ENCODE results near the gene ZNF92. TPM values are rescaled to one million over a fixed set of nuclear protein-coding genes. Genes with fewer than 3 reads are reported as not detected.
"Not testable (repeated sequence)": the region's sequence is repeated elsewhere in the genome, so short reads cannot be mapped to it uniquely, and the experiment has no call there.

ZNF92 gene
- total RNA-seq, 1 donor from 2014 or later, result 4.0 TPM

GRCh38 chr7:65444899-65445823 is 71.5 kb downstream of the ZNF92 start:
- H3K9me3 ChIP-seq, result no peaks in the 10 kb centered on the region
- H3K36me3 ChIP-seq, result no peaks in the 10 kb centered on the region
- TF ChIP-seq CTCF (IDR thresholded peaks at IDR 0.05), result no peak
- no peak overlapping the region for H3K27ac ChIP-seq
- intact Hi-C loops (cut with DNase I), result no loop called here
- H3K27me3 ChIP-seq, result no peaks in the 10 kb centered on the region
- no peak overlapping the region for H3K4me3 ChIP-seq
- DNase-seq (ENCODE audit: low spot score in 2 of 2), result no peak
- H3K4me1 ChIP-seq, result no peaks in the 10 kb centered on the region

GRCh38 chr7:65447041-65447440 is 73.4 kb downstream of the ZNF92 start:
- intact Hi-C loops (cut with DNase I), result not testable (repeated sequence)

GRCh38 chr7:65448816-65449504 is 75.3 kb downstream of the ZNF92 start:
- intact Hi-C loops (cut with DNase I), result no loop called here
- no peak for DNase-seq (ENCODE audit: low spot score in 2 of 2)
- no peak for TF ChIP-seq CTCF (IDR thresholded peaks at IDR 0.05)

More at GRCh38 chr7:65447041-65447440, 73.4 kb downstream of the ZNF92 start:
- not testable (repeated sequence) for H3K9me3 ChIP-seq; H3K27ac ChIP-seq; H3K4me1 ChIP-seq; DNase-seq (ENCODE audit: low spot score in 2 of 2); H3K27me3 ChIP-seq; H3K36me3 ChIP-seq; H3K4me3 ChIP-seq

GRCh38 chr7:65449505-65449852 is 75.8 kb downstream of the ZNF92 start:
- Histone ChIP-seq H3K4me3 (no peak overlapping the region), H3K9me3 (no peaks in the 10 kb centered on the region), H3K36me3 (no peaks in the 10 kb centered on the region), H3K4me1 (no peaks in the 10 kb centered on the region), H3K27me3 (no peaks in the 10 kb centered on the region), H3K27ac (no peak overlapping the region)
- TF ChIP-seq CTCF (IDR thresholded peaks at IDR 0.05), result no peak
- intact Hi-C loops (cut with DNase I), result no loop called here
- no peak for DNase-seq (ENCODE audit: low spot score in 2 of 2)

More at GRCh38 chr7:65448816-65449504, 75.3 kb downstream of the ZNF92 start:
- Histone ChIP-seq H3K4me1 (no peaks in the 10 kb centered on the region), H3K36me3 (no peaks in the 10 kb centered on the region), H3K27ac (no peak overlapping the region), H3K4me3 (no peak overlapping the region), H3K9me3 (no peaks in the 10 kb centered on the region), H3K27me3 (no peaks in the 10 kb centered on the region)

Measured in ascending aorta (tissue), 2 donors.